ENCODE results near the gene KCNG3. TPM values are rescaled to one million over a fixed set of nuclear protein-coding genes. Genes with fewer than 3 reads are reported as not detected.

KCNG3 gene
- total and polyA plus RNA-seq, 2 donors from 2014 or later: 0.19 to 0.88 TPM

DNA sequence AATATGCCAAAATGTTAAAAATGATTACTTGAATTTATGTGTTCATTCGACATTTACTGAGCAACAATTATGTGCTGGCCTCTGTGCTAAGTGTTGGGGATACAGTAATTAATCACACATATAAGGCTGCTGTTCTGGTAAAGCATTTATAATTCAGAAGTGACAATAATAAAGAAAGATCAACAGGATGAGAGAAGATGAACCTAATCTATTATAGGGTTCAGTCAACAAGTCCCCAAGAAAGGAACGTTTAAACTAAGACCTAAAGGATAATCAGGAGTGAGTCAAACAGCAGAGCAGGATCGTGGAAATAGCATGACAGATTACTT is 72.7 kb downstream of the KCNG3 start:
- DNase-seq (no peak), FAIRE-seq (no peak)
- H3K4me1 ChIP-seq (ENCODE audit: control insufficient read depth in 2 of 3, insufficient read depth in 2 of 3, low read depth in 1 of 3, low read length in 3 of 3): no peaks in the 10 kb centered on the region
- no peaks in the 10 kb centered on the region for H3K36me3 ChIP-seq (ENCODE audit: control insufficient read depth in 2 of 3, insufficient read depth in 3 of 3, low read length in 3 of 3)
- TF ChIP-seq, protein P1, sequence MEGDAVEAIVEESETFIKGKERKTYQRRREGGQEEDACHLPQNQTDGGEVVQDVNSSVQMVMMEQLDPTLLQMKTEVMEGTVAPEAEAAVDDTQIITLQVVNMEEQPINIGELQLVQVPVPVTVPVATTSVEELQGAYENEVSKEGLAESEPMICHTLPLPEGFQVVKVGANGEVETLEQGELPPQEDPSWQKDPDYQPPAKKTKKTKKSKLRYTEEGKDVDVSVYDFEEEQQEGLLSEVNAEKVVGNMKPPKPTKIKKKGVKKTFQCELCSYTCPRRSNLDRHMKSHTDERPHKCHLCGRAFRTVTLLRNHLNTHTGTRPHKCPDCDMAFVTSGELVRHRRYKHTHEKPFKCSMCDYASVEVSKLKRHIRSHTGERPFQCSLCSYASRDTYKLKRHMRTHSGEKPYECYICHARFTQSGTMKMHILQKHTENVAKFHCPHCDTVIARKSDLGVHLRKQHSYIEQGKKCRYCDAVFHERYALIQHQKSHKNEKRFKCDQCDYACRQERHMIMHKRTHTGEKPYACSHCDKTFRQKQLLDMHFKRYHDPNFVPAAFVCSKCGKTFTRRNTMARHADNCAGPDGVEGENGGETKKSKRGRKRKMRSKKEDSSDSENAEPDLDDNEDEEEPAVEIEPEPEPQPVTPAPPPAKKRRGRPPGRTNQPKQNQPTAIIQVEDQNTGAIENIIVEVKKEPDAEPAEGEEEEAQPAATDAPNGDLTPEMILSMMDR (IDR thresholded peaks at IDR 0.05; ENCODE audit: borderline replicate concordance, extremely low read depth, insufficient read depth): no peak
- intact Hi-C loops (cut with DNase I): no loop called here
- no peak overlapping the region for H3K9ac ChIP-seq (ENCODE audit: low read length in 3 of 3)
- no peaks in the 10 kb centered on the region for H3K27me3 ChIP-seq (ENCODE audit: control insufficient read depth, insufficient read depth, low read length)
- H3K27ac ChIP-seq (ENCODE audit: low read depth in 2 of 2, low read length in 2 of 2): no peak overlapping the region
- H3K4me3 ChIP-seq (ENCODE audit: low read length in 3 of 3): no peak overlapping the region
- no peaks in the 10 kb centered on the region for H3K9me3 ChIP-seq (ENCODE audit: control insufficient read depth in 2 of 3, insufficient read depth in 1 of 3, low read length in 3 of 3)

DNA sequence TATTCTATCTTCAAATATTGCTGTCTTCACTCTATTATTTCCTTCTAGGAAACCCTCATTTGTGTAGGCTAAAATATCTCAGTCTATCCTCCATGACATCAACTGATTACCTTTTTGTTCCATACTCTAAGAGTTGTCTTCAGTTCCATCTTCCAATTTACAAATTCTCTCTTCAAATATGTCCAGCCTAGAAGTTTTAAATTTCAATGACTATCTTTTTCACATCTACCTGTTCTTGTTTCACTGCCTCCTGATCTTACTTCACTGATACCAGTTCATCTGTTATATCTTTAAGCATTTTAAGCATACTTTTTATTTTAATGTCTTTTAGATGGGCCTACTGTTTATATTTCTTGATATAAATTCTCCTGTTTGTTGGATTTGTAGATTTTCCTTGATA is 79.1 kb downstream of the KCNG3 start:
- H3K9me3 ChIP-seq (ENCODE audit: control insufficient read depth in 2 of 3, insufficient read depth in 1 of 3, low read length in 3 of 3): peaks cover 0 to 8% (median 3%) of the 10 kb centered on the region in 3 donors
- intact Hi-C loops (cut with DNase I): no loop called here
- no peak overlapping the region for H3K4me3 ChIP-seq (ENCODE audit: low read length in 3 of 3)
- H3K36me3 ChIP-seq (ENCODE audit: control insufficient read depth in 2 of 3, insufficient read depth in 3 of 3, low read length in 3 of 3): no peaks in the 10 kb centered on the region
- no peak for DNase-seq
- H3K27ac ChIP-seq (ENCODE audit: low read depth in 2 of 2, low read length in 2 of 2): no peak overlapping the region
- TF ChIP-seq, protein P1 (IDR thresholded peaks at IDR 0.05; ENCODE audit: borderline replicate concordance, extremely low read depth, insufficient read depth): no peak
- H3K9ac ChIP-seq (ENCODE audit: low read length in 3 of 3): no peak overlapping the region
- FAIRE-seq: no peak
- H3K4me1 ChIP-seq (ENCODE audit: control insufficient read depth in 2 of 3, insufficient read depth in 2 of 3, low read depth in 1 of 3, low read length in 3 of 3): no peaks in the 10 kb centered on the region
- no peaks in the 10 kb centered on the region for H3K27me3 ChIP-seq (ENCODE audit: control insufficient read depth, insufficient read depth, low read length)

DNA sequence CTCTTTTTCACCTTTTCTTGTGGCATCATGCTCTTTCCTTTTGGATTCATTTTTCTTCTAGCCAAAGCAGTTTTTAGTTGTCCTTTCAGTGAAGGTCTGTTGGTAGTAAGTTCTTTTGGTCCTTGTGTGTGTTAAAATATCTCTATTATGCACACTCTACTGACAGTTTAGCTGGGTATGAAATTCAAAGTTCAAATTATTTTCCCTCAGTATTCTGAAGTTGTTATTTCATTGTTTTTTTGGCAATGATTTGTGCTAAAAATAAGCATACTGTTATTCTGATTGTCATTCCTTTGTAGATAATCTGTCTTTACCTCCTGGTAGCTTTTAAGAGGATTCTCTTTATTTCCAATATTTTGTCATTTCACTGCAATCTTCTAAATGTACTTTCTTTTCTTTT is 79.6 kb downstream of the KCNG3 start:
- TF ChIP-seq, protein P1 (IDR thresholded peaks at IDR 0.05; ENCODE audit: borderline replicate concordance, extremely low read depth, insufficient read depth): no peak

More for the DNA sequence above, 79.6 kb downstream of the KCNG3 start:
- FAIRE-seq (no peak), DNase-seq (no peak)
- no peak overlapping the region for H3K9ac ChIP-seq (ENCODE audit: low read length in 3 of 3)
- intact Hi-C loops (cut with DNase I): no loop called here
- no peak overlapping the region for H3K4me3 ChIP-seq (ENCODE audit: low read length in 3 of 3)
- H3K27ac ChIP-seq (ENCODE audit: low read depth in 2 of 2, low read length in 2 of 2): no peak overlapping the region
- H3K27me3 ChIP-seq (ENCODE audit: control insufficient read depth, insufficient read depth, low read length): no peaks in the 10 kb centered on the region
- no peaks in the 10 kb centered on the region for H3K36me3 ChIP-seq (ENCODE audit: control insufficient read depth in 2 of 3, insufficient read depth in 3 of 3, low read length in 3 of 3)
- peaks cover 0 to 8% (median 3%) of the 10 kb centered on the region in 3 donors for H3K9me3 ChIP-seq (ENCODE audit: control insufficient read depth in 2 of 3, insufficient read depth in 1 of 3, low read length in 3 of 3)
- no peaks in the 10 kb centered on the region for H3K4me1 ChIP-seq (ENCODE audit: control insufficient read depth in 2 of 3, insufficient read depth in 2 of 3, low read depth in 1 of 3, low read length in 3 of 3)

All from kidney (tissue), 14 donors.